ENCODE measurements around the gene SART1.

Gene SART1

GRCh38 chr11:65988791-65989592 is 27.5 kb downstream of the SART1 start:
- DNase-seq (ENCODE audit: low spot score): peak; percentile 86
- peak; percentile 97 for TF ChIP-seq CTCF (conservative IDR thresholded peaks at IDR 0.05; ENCODE audit: low read depth)
- peak overlapping the region; percentile 62 for H3K27ac ChIP-seq
- ChIA-PET POLR2A (ENCODE audit: low non-redundant PET) (no interaction called here), CTCF (interaction anchor here (0.6 to 1.7 kb wide), 13 partner anchors 11 to 1359 kb away, joined by 3 to 11 read pairs (median 4); partner anchors contain the start of genes BANF1, CCDC85B and FIBP)

- ChIA-PET POLR2A (ENCODE audit: low non-redundant PET) (no interaction called here), CTCF (interaction anchor here (0.6 to 1.2 kb wide), 4 partner anchors 59 to 296 kb away, joined by 3 read pairs; no protein-coding TSS in a partner anchor)
- no peak for TF ChIP-seq CTCF (conservative IDR thresholded peaks at IDR 0.05; ENCODE audit: low read depth)
- DNase-seq (ENCODE audit: low spot score): no peak
- no peak overlapping the region for H3K27ac ChIP-seq
These were observed 30.5 kb downstream of the SART1 start for GRCh38 chr11:65992056-65992455.

GRCh38 chr11:65997286-65997685 is 35.8 kb downstream of the SART1 start:
- POLR2A ChIA-PET (ENCODE audit: low non-redundant PET): no interaction called here

GRCh38 chr11:66001942-66002647 is 40.6 kb downstream of the SART1 start, which contains the start of the genes BANF1 and EIF1AD:
TSS of gene BANF1 (plus strand) at chr11:66002503. CDS start at chr11:66003251, 748 bp downstream.
TSS of gene EIF1AD (minus strand) at chr11:66002157. CDS start at chr11:66000389, 1,768 bp downstream.
- TF ChIP-seq CTCF (conservative IDR thresholded peaks at IDR 0.05; ENCODE audit: low read depth): no peak
- DNase-seq (ENCODE audit: low spot score): peak; percentile 89
- H3K27ac ChIP-seq: peak within 1 kb of the TSS; percentile 97
- POLR2A ChIA-PET (ENCODE audit: low non-redundant PET): interaction anchor here (0.6 to 1.4 kb wide), 3 partner anchors 10 to 46 kb away, joined by 3 to 4 read pairs (median 3); partner anchors contain the start of gene CST6
- CTCF ChIA-PET: interaction anchor here (1.1 kb wide), 1 partner anchor 12 kb away, joined by 3 read pairs; no protein-coding TSS in a partner anchor

More at GRCh38 chr11:65997286-65997685, 35.8 kb downstream of the SART1 start:
- CTCF ChIA-PET: no interaction called here
- no peak overlapping the region for H3K27ac ChIP-seq
- TF ChIP-seq CTCF (conservative IDR thresholded peaks at IDR 0.05; ENCODE audit: low read depth): no peak
- DNase-seq (ENCODE audit: low spot score): no peak

GRCh38 chr11:66002648-66003225 is 41.2 kb downstream of the SART1 start:
- peak; percentile 31 for DNase-seq (ENCODE audit: low spot score)
- no peak for TF ChIP-seq CTCF (conservative IDR thresholded peaks at IDR 0.05; ENCODE audit: low read depth)
- peak overlapping the region; percentile 97 for H3K27ac ChIP-seq
- ChIA-PET POLR2A (ENCODE audit: low non-redundant PET) (interaction anchor here (0.6 to 1.4 kb wide), 3 partner anchors 9 to 45 kb away, joined by 3 to 4 read pairs (median 3); partner anchors contain the start of gene CST6), CTCF (interaction anchor here (1.1 kb wide), 1 partner anchor 13 kb away, joined by 3 read pairs; no protein-coding TSS in a partner anchor)

- ChIA-PET POLR2A (ENCODE audit: low non-redundant PET) (no interaction called here), CTCF (interaction anchor here (1.1 kb wide), 1 partner anchor 14 kb away, joined by 3 read pairs; no protein-coding TSS in a partner anchor)
- no peak for DNase-seq (ENCODE audit: low spot score)
- TF ChIP-seq CTCF (conservative IDR thresholded peaks at IDR 0.05; ENCODE audit: low read depth): no peak
- H3K27ac ChIP-seq: peak overlapping the region; percentile 97
These were observed 41.8 kb downstream of the SART1 start for GRCh38 chr11:66003291-66003690.

Data from RWPE1 (cell line).